ENCODE data around the gene EVI5.
"Not testable (repeated sequence)": the region's sequence is repeated elsewhere in the genome, so short reads cannot be mapped to it uniquely, and the experiment has no call there.

The EVI5 gene

GRCh38 chr1:92572520-92572919, 212.4 kb downstream of the EVI5 start:
- DNase-seq (ENCODE audit: low spot score), result no peak

- DNase-seq (ENCODE audit: low spot score), result no peak
Measured at GRCh38 chr1:92571578-92571977, 213.3 kb downstream of the EVI5 start.

GRCh38 chr1:92567211-92567868, 217.6 kb downstream of the EVI5 start:
- no peak for DNase-seq (ENCODE audit: low spot score)

GRCh38 chr1:92563457-92564216, 221.3 kb downstream of the EVI5 start:
- DNase-seq (ENCODE audit: low spot score), result no peak

GRCh38 chr1:92556350-92556749, 228.6 kb downstream of the EVI5 start:
- DNase-seq (ENCODE audit: low spot score), result no peak

GRCh38 chr1:92554216-92554615, 230.7 kb downstream of the EVI5 start:
- no peak for DNase-seq (ENCODE audit: low spot score)

GRCh38 chr1:92551916-92552315, 233.0 kb downstream of the EVI5 start:
- DNase-seq (ENCODE audit: low spot score), result no peak

GRCh38 chr1:92544756-92545165, 240.1 kb downstream of the EVI5 start:
- no peak for DNase-seq (ENCODE audit: low spot score)

GRCh38 chr1:92543131-92544055, 241.5 kb downstream of the EVI5 start:
- no peak for DNase-seq (ENCODE audit: low spot score)

GRCh38 chr1:92538413-92539061, 246.4 kb downstream of the EVI5 start:
- DNase-seq (ENCODE audit: low spot score), result peak; percentile 70

- DNase-seq (ENCODE audit: low spot score), result peak; percentile 75
Measured at GRCh38 chr1:92538048-92538412, 246.9 kb downstream of the EVI5 start.

- DNase-seq (ENCODE audit: low spot score), result peak; percentile 85
Measured at GRCh38 chr1:92536980-92537884, 247.7 kb downstream of the EVI5 start.

- DNase-seq (ENCODE audit: low spot score), result peak; percentile 27
Measured at GRCh38 chr1:92536211-92536979, 248.5 kb downstream of the EVI5 start.

- DNase-seq (ENCODE audit: low spot score), result not testable (repeated sequence)
Measured at GRCh38 chr1:92532371-92532770, 252.5 kb downstream of the EVI5 start.

- not testable (repeated sequence) for DNase-seq (ENCODE audit: low spot score)
Measured at GRCh38 chr1:92531939-92532338, 253.0 kb downstream of the EVI5 start.

- no peak for DNase-seq (ENCODE audit: low spot score)
Measured at GRCh38 chr1:92527670-92528069, 257.2 kb downstream of the EVI5 start.

GRCh38 chr1:92524944-92525590, 259.8 kb downstream of the EVI5 start:
- not testable (repeated sequence) for DNase-seq (ENCODE audit: low spot score)

- DNase-seq (ENCODE audit: low spot score), result no peak
Measured at GRCh38 chr1:92519043-92519442, 265.9 kb downstream of the EVI5 start.

GRCh38 chr1:92516574-92516973, 268.3 kb downstream of the EVI5 start:
- DNase-seq (ENCODE audit: low spot score), result no peak

- DNase-seq (ENCODE audit: low spot score), result no peak
Measured at GRCh38 chr1:92515796-92516201, 269.1 kb downstream of the EVI5 start.

Measured in CD4-positive, alpha-beta T cell treated with Interleukin-2 at 100 ng/mL for 4 hours (primary cell).